Immature natural killer cell (primary cell): ENCODE results near the gene SFSWAP. TPM values are rescaled to one million over a fixed set of nuclear protein-coding genes. Genes with fewer than 3 reads are reported as not detected.
A peak's percentile ranks its signal among the peaks of the same experiment; 100 is the strongest.
"Not testable (repeated sequence)": the region's sequence is repeated elsewhere in the genome, so short reads cannot be mapped to it uniquely, and the experiment has no call there.

Source experiments
- DNase-seq, 3 donors: peaks; one replicate each; pipeline ENCODE4 v3.0.0; 2022; ENCODE audit warnings: mixed read lengths in 1 of 3
- H3K27ac Mint-ChIP-seq, 6 donors: one replicate each; pipeline ENCODE4 v1.8.0; 2020; ENCODE audit warnings: mixed read lengths in 6 of 6, mild to moderate bottlenecking in 5 of 6, inconsistent platforms in 4 of 6, moderate library complexity in 3 of 6
- H3K27me3 Mint-ChIP-seq, 3 donors: one replicate each; pipeline ENCODE4 v1.8.0; 2020 to 2021; ENCODE audit warnings: low read depth in 3 of 3, mild to moderate bottlenecking in 3 of 3, mixed read lengths in 3 of 3, moderate library complexity in 3 of 3, inconsistent platforms in 1 of 3
- H3K36me3 Mint-ChIP-seq, 3 donors: one replicate each; pipeline ENCODE4 v1.8.0; 2020; ENCODE audit warnings: mixed read lengths in 3 of 3, inconsistent platforms in 2 of 3, mild to moderate bottlenecking in 2 of 3
- H3K4me1 Mint-ChIP-seq, 2 donors: one replicate each; pipeline ENCODE4 v1.8.0; 2020; ENCODE audit warnings: inconsistent platforms in 2 of 2, mild to moderate bottlenecking in 2 of 2, mixed read lengths in 2 of 2, moderate library complexity in 1 of 2
- H3K4me3 Mint-ChIP-seq, 5 donors: one replicate each; pipeline ENCODE4 v1.8.0; 2020; ENCODE audit warnings: mild to moderate bottlenecking in 5 of 5, mixed read lengths in 5 of 5, inconsistent platforms in 3 of 5, moderate library complexity in 3 of 5
- H3K9me3 Mint-ChIP-seq, 6 donors: one replicate each; pipeline ENCODE4 v1.8.0; 2020; ENCODE audit warnings: mild to moderate bottlenecking in 6 of 6, mixed read lengths in 6 of 6, inconsistent platforms in 4 of 6, moderate library complexity in 3 of 6
- polyA plus RNA-seq, 3 donors: library from polyadenylated mRNA; unstranded; fragments of 300-500 nt; fragmentation: Illumina TruSeq; gene quantifications; one replicate each; pipeline ENCODE4 v1.2.3, GENCODE V29; 2021

The SFSWAP gene
- polyA plus RNA-seq, 3 donors from 2014 or later, result 6.0 to 26.2 (median 16.6) TPM

- H3K9me3 Mint-ChIP-seq, result no peaks in the 10 kb centered on the region
- H3K4me1 Mint-ChIP-seq, result peaks cover 8 to 19% of the 10 kb centered on the region in 2 donors
- H3K27ac Mint-ChIP-seq, result peak overlapping the region in 1 of 6 donors; percentile 40
- H3K36me3 Mint-ChIP-seq, result peaks cover 14 to 44% (median 17%) of the 10 kb centered on the region in 3 donors
- peaks cover 0 to 3% (median 2%) of the 10 kb centered on the region in 3 donors for H3K27me3 Mint-ChIP-seq
- DNase-seq, result no peak
- H3K4me3 Mint-ChIP-seq, result no peak overlapping the region
Measured at GRCh38 chr12:131774576-131775391, 63.9 kb downstream of the SFSWAP start.

GRCh38 chr12:131775392-131776236 lies 64.7 kb downstream of the SFSWAP start:
- H3K4me3 Mint-ChIP-seq, result no peak overlapping the region
- peaks cover 8 to 19% of the 10 kb centered on the region in 2 donors for H3K4me1 Mint-ChIP-seq
- H3K36me3 Mint-ChIP-seq, result peaks cover 14 to 44% (median 17%) of the 10 kb centered on the region in 3 donors
- peak overlapping the region in 1 of 6 donors; percentile 40 for H3K27ac Mint-ChIP-seq
- H3K27me3 Mint-ChIP-seq, result peaks cover 0 to 3% (median 2%) of the 10 kb centered on the region in 3 donors
- no peak for DNase-seq
- no peaks in the 10 kb centered on the region for H3K9me3 Mint-ChIP-seq

GRCh38 chr12:131776237-131776889 lies 65.5 kb downstream of the SFSWAP start:
- Mint-ChIP-seq H3K27me3 (peaks cover 0 to 3% (median 2%) of the 10 kb centered on the region in 3 donors), H3K4me1 (peaks cover 8 to 19% of the 10 kb centered on the region in 2 donors), H3K4me3 (no peak overlapping the region), H3K27ac (peak overlapping the region in 2 of 6 donors; percentile 17 to 20), H3K36me3 (peaks cover 9 to 39% (median 17%) of the 10 kb centered on the region in 3 donors), H3K9me3 (no peaks in the 10 kb centered on the region)
- DNase-seq, result no peak

- not testable (repeated sequence) for H3K27me3 Mint-ChIP-seq, H3K4me3 Mint-ChIP-seq, H3K9me3 Mint-ChIP-seq, DNase-seq, H3K27ac Mint-ChIP-seq
- Mint-ChIP-seq H3K36me3 (peaks cover 5 to 41% (median 14%) of the 10 kb centered on the region in 3 donors), H3K4me1 (peaks cover 8 to 19% of the 10 kb centered on the region in 2 donors)
Measured at GRCh38 chr12:131777269-131777668, 66.4 kb downstream of the SFSWAP start.

DNA sequence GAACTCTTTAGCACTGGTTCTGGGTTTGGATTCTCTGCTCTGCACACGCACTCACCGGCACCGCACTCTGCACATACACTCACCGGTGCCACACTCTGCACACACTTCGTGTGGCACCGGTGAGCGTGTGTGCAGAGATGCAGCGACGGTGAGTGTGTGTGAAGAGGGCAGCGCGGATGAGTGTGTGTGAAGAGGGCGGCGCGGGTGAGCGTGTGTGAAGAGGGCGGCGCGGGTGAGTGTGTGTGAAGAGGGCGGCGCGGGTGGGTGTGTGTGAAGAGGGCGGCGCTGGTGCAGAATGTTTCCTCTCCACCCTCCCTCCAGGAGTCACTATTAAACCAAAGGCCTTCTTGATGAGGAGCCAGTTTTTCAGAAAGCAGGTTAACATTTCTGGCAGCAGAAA lies 68.1 kb downstream of the SFSWAP start:
- H3K4me3 Mint-ChIP-seq, result no peak overlapping the region
- H3K27ac Mint-ChIP-seq, result no peak overlapping the region
- no peaks in the 10 kb centered on the region for H3K9me3 Mint-ChIP-seq
- peaks cover 5 to 31% (median 14%) of the 10 kb centered on the region in 3 donors for H3K36me3 Mint-ChIP-seq
- peaks cover under 1 to 10% of the 10 kb centered on the region in 2 donors for H3K4me1 Mint-ChIP-seq
- DNase-seq, result no peak
- peaks cover 0 to 2% (median 2%) of the 10 kb centered on the region in 3 donors for H3K27me3 Mint-ChIP-seq

DNA sequence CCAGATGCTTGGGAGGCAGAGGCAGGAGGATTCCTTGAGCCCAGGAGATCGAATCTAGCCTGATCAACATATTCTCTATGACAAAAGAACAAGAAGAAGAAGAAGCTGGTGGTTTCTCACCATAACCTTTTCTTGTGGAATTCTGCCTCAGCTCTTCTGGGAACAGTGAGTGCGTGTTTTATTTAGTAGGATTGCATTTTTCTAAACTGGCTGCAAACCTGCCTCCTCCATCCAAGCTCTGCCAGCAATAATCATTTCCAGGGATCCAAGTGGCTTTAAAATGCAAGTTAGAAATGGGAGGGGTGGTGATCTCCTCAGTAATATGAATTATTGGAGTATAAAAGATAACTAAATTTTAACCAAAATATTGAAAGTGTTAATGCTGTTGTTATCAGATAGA lies 71.2 kb downstream of the SFSWAP start:
- Mint-ChIP-seq H3K27ac (peak overlapping the region in 1 of 6 donors; percentile 40), H3K4me3 (no peak overlapping the region), H3K36me3 (peaks cover 6 to 32% (median 14%) of the 10 kb centered on the region in 3 donors), H3K27me3 (peaks cover 0 to 3% (median 0%) of the 10 kb centered on the region in 3 donors), H3K4me1 (no peaks in the 10 kb centered on the region), H3K9me3 (no peaks in the 10 kb centered on the region)
- DNase-seq, result no peak

DNA sequence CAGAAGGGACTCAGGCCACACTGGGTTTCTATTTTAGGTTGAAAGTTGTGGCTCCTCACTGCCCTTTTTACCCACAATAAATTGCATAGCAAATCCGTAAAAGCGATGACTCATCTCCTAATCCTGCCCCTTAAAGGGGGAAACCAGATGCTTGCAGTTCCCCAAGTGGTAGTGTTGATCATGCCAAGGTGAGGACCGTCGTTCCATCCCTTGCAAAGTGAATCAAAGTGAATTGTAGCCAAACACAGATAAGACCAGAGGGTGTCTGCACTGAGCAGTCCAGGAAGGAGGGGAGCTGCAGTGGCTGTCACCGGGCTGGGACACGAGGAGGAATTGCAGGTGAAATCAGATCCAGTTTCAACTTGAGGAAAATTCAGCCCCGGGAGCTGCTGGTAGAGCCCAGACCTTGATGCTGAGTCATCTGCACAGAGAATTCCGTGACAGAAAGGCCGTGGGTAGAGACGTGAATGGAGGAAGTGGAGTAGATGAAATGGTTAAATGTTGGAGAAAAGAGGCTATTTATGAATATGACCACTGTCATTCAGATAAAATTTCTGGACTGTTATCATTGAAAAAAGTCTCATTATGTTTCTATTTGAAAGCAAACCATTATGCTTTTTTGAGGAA lies 73.1 kb downstream of the SFSWAP start:
- DNase-seq, result no peak
- Mint-ChIP-seq H3K27ac (peak overlapping the region in 1 of 6 donors; percentile 60), H3K27me3 (peaks cover 0 to 2% (median 0%) of the 10 kb centered on the region in 3 donors), H3K9me3 (no peaks in the 10 kb centered on the region), H3K4me1 (no peaks in the 10 kb centered on the region), H3K4me3 (no peak overlapping the region), H3K36me3 (peaks cover 6 to 29% (median 7%) of the 10 kb centered on the region in 3 donors)

DNA sequence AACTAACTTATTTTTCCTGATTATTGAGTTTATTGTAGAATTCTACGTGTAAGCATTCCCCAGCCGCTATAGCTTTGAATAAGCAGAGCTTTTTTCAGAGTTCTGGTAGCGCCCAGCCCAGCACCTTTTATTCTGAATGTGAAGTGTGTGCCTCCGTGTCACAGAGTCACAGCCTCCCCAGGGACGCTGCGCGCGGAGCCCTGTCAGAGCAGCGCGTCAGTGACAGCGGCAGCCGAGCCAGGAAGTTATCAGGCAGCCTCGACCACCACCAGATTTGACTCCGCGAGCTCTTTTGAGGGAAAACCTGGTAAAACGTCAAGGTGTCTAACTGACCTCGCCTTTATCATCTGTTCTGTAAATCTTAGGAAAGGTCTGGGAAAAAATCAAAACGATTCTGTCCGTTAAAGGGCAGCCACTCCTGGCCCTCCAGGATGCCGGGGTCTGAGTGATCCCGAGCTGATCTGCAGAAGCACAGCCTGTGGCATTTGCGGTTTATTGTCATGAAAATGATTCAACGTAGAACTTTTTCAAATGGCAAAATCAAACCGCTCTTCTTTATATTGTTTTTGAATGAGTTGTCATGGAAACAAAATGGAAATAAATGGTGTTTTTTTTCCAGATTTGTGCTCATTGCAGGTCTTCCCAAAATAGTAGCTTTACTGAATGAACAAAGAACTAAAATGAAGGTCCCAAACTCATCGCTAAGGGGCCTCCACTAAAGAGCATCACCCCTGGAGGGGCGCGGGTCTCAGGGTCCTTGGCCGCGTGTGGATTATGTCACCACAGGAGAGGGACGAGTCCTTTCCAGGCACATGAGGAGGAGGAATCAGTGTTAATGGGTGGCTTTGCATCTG lies 74.2 kb downstream of the SFSWAP start:
- no peaks in the 10 kb centered on the region for H3K9me3 Mint-ChIP-seq
- no peak overlapping the region for H3K4me3 Mint-ChIP-seq
- peaks cover 0 to 2% (median 0%) of the 10 kb centered on the region in 3 donors for H3K27me3 Mint-ChIP-seq
- H3K27ac Mint-ChIP-seq, result no peak overlapping the region
- no peaks in the 10 kb centered on the region for H3K4me1 Mint-ChIP-seq
- H3K36me3 Mint-ChIP-seq, result peaks cover 5 to 32% (median 15%) of the 10 kb centered on the region in 3 donors
- no peak for DNase-seq

- Mint-ChIP-seq H3K4me1 (no peaks in the 10 kb centered on the region), H3K9me3 (no peaks in the 10 kb centered on the region), H3K27me3 (peaks cover 0 to 2% (median 1%) of the 10 kb centered on the region in 3 donors), H3K4me3 (no peak overlapping the region), H3K36me3 (peaks cover 11 to 36% (median 20%) of the 10 kb centered on the region in 3 donors), H3K27ac (peak overlapping the region in 1 of 6 donors; percentile 24)
- no peak for DNase-seq
Measured at GRCh38 chr12:131785763-131786330, 75.0 kb downstream of the SFSWAP start.

DNA sequence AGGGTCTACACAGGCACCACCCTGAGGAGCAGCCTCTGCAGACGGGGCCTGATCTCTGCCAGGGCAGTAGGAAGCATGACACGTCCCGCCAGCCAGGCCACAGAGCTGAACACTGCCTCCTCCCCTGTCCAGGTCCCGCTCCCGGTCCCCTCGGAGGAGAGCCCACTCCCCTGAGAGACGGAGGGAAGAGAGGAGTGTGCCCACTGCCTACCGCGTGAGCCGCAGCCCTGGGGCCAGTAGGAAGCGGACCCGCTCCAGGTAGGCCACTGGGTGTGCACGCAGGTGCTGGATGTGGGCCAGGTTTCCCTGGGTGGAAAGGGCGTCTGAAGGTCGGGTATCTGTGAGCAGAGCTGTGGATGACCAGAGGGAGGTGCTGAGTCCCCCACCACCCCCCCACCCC lies 75.4 kb downstream of the SFSWAP start:
- Mint-ChIP-seq H3K27ac (no peak overlapping the region), H3K4me3 (no peak overlapping the region), H3K4me1 (no peaks in the 10 kb centered on the region), H3K9me3 (no peaks in the 10 kb centered on the region), H3K36me3 (peaks cover 12 to 37% (median 20%) of the 10 kb centered on the region in 3 donors), H3K27me3 (peaks cover under 1 to 2% (median 2%) of the 10 kb centered on the region in 3 donors)
- DNase-seq, result no peak

GRCh38 chr12:131787143-131787660 lies 76.3 kb downstream of the SFSWAP start:
- Mint-ChIP-seq H3K4me3 (no peak overlapping the region), H3K4me1 (no peaks in the 10 kb centered on the region), H3K27ac (no peak overlapping the region), H3K27me3 (peaks cover 2 to 3% (median 2%) of the 10 kb centered on the region in 3 donors), H3K36me3 (peaks cover 12 to 35% (median 20%) of the 10 kb centered on the region in 3 donors), H3K9me3 (no peaks in the 10 kb centered on the region)
- DNase-seq, result no peak

DNA sequence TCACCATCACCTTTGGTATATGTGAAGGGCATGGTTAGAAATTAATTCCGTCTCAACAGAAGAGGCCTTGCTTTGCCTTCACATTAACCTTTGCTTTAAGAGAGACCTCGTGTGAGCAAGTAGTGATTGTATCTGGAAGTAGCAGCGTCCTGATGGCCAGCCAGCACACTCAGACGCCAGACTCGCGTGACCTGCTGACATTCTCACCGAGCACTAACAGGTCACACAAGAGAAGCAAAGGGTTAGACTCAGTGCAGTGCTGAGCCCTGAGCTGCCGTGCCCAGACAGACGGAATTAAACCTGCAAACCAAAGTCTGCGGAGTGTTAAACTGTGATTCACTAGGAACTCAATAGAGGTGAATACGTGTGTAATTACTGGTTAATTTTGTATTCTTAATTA lies 77.2 kb downstream of the SFSWAP start:
- no peaks in the 10 kb centered on the region for H3K4me1 Mint-ChIP-seq

More for the DNA sequence above, 77.2 kb downstream of the SFSWAP start:
- no peak overlapping the region for H3K4me3 Mint-ChIP-seq
- H3K36me3 Mint-ChIP-seq, result peaks cover 12 to 39% (median 20%) of the 10 kb centered on the region in 3 donors
- H3K9me3 Mint-ChIP-seq, result no peaks in the 10 kb centered on the region
- H3K27me3 Mint-ChIP-seq, result peaks cover 2 to 3% (median 2%) of the 10 kb centered on the region in 3 donors
- H3K27ac Mint-ChIP-seq, result no peak overlapping the region
- no peak for DNase-seq
